Progenitor cell of endocrine pancreas (in vitro differentiated cells): ENCODE results near the gene MAGEB18. TPM values are rescaled to one million over a fixed set of nuclear protein-coding genes. Genes with fewer than 3 reads are reported as not detected.

Source experiments
- DNase-seq: peaks from one replicate; pipeline ENCODE4 v3.0.0; 2021; ENCODE audit warnings: low spot score; ENCODE audit not compliant: unreplicated experiment
- H3K27ac Mint-ChIP-seq: 2 replicates; pipeline ENCODE4 v1.8.0; 2021; ENCODE audit warnings: mild to moderate bottlenecking, moderate library complexity, mixed read lengths
- H3K27me3 Mint-ChIP-seq: 2 replicates; pipeline ENCODE4 v1.8.0; 2021; ENCODE audit warnings: mixed read lengths
- H3K36me3 Mint-ChIP-seq: 2 replicates; pipeline ENCODE4 v1.8.0; 2022; ENCODE audit warnings: mixed read lengths; ENCODE audit not compliant: insufficient read depth
- H3K4me1 Mint-ChIP-seq: 2 replicates; pipeline ENCODE4 v1.8.0; 2021; ENCODE audit warnings: low read depth, mixed read lengths
- H3K4me3 Mint-ChIP-seq: 2 replicates; pipeline ENCODE4 v1.8.0; 2021; ENCODE audit warnings: low read depth, mild to moderate bottlenecking, moderate library complexity, mixed read lengths
- H3K9me3 Mint-ChIP-seq: 2 replicates; pipeline ENCODE4 v1.8.0; 2021; ENCODE audit warnings: low read depth, mixed read lengths
- long read RNA-seq: library from polyadenylated mRNA; unstranded; transcript quantifications from one replicate; pipeline ENCODE4 v2.0.0, GENCODE V29; 2020
- total RNA-seq: library from RNA; stranded (reverse); gene quantifications from 2 replicates; pipeline ENCODE4 v1.2.1, GENCODE V29; 2021
- TF ChIP-seq, protein P1 (sequence below): fragments of 200-600 bp; sonication (generic); IDR thresholded peaks from one replicate; pipeline ENCODE4 v1.5.0; 2021; ENCODE audit warnings: antibody characterized with exemption, mild to moderate bottlenecking; ENCODE audit not compliant: unreplicated experiment

MAGEB18 gene
- not detected in 2 replicates for total RNA-seq
- long read RNA-seq, result 0 reads

DNA sequence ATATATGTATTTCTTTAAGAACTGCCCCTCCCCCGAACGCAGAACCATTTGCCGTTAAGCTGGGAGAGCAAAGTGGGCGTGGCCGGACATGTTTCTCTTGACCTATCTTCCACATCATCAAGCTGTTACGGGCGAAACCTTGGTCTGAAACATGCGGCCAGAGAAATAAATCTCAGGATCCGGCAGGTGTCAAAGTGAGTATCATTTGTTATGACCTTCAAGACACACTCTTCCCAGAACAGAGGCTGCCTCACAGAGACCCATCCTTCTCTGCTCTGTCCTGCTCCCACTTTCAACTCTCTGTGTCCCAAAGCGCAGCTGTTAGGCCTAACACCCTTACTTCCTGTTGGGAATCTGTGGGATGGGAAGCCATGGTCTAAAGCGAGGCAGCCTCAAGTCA, at the start of gene MAGEB18:
TSS of gene MAGEB18 (plus strand) at position 70 of the 400 bp plus-strand sequence. CDS start 643 bp downstream, outside the sequence.
- no peak within 1 kb of the TSS for H3K27ac Mint-ChIP-seq

DNA sequence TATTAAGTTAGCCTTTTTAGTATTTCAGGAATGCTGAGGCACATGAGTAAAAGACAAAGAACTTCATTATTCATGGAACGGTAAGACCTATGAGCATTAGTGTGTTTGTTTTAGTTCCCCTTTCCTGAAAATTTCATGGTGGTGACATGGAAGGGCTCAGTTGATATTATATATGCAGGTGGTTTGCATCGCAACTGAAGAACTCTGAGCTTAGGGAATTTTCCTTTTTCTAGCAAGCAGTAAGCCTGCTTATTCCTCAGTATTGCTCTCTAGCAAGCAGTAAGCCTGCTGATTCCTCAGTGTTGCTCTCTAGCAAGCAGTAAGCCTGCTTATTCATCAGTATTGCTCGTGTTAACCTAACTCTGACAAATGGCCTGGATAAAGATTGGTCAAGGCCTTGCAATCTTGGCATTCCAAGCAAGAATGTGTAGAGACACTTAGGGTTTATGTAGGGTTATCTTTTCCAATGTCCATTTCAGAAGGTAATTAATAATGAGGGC, 37.7 kb upstream of the MAGEB18 start:
- no peak overlapping the region for H3K4me3 Mint-ChIP-seq
- peaks cover 4% of the 10 kb centered on the region for H3K4me1 Mint-ChIP-seq
- H3K27me3 Mint-ChIP-seq, result no peaks in the 10 kb centered on the region
- no peak overlapping the region for H3K27ac Mint-ChIP-seq
- H3K9me3 Mint-ChIP-seq, result peaks cover 12% of the 10 kb centered on the region
- H3K36me3 Mint-ChIP-seq, result no peaks in the 10 kb centered on the region
- no peak for DNase-seq
- TF ChIP-seq, protein P1, sequence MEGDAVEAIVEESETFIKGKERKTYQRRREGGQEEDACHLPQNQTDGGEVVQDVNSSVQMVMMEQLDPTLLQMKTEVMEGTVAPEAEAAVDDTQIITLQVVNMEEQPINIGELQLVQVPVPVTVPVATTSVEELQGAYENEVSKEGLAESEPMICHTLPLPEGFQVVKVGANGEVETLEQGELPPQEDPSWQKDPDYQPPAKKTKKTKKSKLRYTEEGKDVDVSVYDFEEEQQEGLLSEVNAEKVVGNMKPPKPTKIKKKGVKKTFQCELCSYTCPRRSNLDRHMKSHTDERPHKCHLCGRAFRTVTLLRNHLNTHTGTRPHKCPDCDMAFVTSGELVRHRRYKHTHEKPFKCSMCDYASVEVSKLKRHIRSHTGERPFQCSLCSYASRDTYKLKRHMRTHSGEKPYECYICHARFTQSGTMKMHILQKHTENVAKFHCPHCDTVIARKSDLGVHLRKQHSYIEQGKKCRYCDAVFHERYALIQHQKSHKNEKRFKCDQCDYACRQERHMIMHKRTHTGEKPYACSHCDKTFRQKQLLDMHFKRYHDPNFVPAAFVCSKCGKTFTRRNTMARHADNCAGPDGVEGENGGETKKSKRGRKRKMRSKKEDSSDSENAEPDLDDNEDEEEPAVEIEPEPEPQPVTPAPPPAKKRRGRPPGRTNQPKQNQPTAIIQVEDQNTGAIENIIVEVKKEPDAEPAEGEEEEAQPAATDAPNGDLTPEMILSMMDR, result no peak

More for the DNA sequence above, at the start of gene MAGEB18:
- no peak for DNase-seq
- Mint-ChIP-seq H3K9me3 (peaks cover 23% of the 10 kb centered on the region), H3K4me3 (no peak within 1 kb of the TSS), H3K27me3 (no peaks in the 10 kb centered on the region), H3K4me1 (no peaks in the 10 kb centered on the region), H3K36me3 (no peaks in the 10 kb centered on the region)
- TF ChIP-seq, protein P1, result no peak

DNA sequence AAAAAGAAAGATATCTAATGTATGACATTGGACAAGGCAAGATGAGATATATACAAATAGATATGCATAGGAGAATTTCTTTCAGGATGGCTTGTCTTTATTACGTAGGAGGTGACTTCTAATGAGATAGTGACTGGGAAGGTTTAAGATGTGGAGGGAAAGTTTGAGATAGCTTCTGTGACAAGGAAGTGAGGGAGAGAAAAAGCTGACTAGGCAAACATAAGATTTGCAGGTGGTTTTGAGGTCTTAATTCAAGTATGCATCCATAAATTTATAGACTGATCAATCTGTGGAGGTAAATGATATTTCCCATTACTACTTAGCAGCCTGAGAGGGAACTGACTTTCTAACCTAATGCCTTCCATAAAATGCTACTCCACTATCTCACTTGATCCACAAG, 29.0 kb upstream of the MAGEB18 start:
- no peak for DNase-seq
- H3K9me3 Mint-ChIP-seq, result peaks cover 16% of the 10 kb centered on the region
- H3K4me1 Mint-ChIP-seq, result peaks cover 1% of the 10 kb centered on the region
- TF ChIP-seq, protein P1, result no peak
- H3K27me3 Mint-ChIP-seq, result no peaks in the 10 kb centered on the region
- no peak overlapping the region for H3K4me3 Mint-ChIP-seq
- H3K36me3 Mint-ChIP-seq, result no peaks in the 10 kb centered on the region
- no peak overlapping the region for H3K27ac Mint-ChIP-seq

DNA sequence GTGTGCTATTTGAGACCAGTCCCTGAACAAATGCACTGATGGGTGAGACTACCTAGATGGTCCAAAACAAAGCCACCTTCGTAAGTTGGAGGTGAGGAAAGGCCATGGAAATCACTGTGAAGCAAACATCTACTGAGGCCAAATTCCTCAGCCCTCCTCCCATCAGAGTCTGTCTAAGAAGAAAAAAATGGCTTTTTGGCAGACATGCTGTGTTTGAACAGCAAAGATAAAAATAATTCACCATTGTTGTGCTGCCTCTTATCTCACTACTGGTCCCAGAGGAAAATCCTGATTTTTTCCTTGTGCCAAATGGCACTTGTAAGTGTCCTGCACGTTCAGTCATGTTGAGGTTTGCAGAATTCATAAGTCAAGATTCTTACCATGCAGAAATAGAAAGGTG, 7.9 kb downstream of the MAGEB18 start:
- Mint-ChIP-seq H3K27ac (no peak overlapping the region), H3K27me3 (no peaks in the 10 kb centered on the region), H3K36me3 (no peaks in the 10 kb centered on the region), H3K9me3 (peaks cover 22% of the 10 kb centered on the region), H3K4me3 (no peak overlapping the region), H3K4me1 (peaks cover 3% of the 10 kb centered on the region)
- TF ChIP-seq, protein P1, result no peak
- no peak for DNase-seq

DNA sequence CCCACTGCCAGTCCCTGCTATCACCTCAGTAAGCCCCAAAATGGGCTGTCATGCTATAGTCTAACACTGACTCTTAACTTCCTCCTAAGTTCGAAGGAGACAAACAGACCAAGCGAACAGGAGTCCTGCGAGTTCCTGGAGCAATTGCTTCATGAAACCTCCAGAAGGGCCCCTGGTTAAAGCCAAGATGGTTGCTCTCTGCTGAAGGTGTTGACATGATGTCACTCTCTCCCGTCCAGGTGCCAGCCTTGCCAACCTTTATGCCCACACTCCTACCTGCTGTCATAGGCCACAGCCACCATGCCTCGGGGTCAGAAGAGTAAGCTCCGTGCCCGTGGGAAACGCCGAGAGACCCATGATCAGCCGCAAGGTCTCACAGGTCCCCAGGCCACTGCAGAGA, 22.2 kb downstream of the MAGEB18 start, which contains the start of gene MAGEB6B:
TSS of gene MAGEB6B (plus strand) at position 301 of the 400 bp plus-strand sequence. CDS start at position 301, 0 bp downstream.
- no peak for DNase-seq
- H3K36me3 Mint-ChIP-seq, result no peaks in the 10 kb centered on the region
- H3K9me3 Mint-ChIP-seq, result peaks cover 11% of the 10 kb centered on the region
- TF ChIP-seq, protein P1, result no peak
- H3K4me3 Mint-ChIP-seq, result no peak within 1 kb of the TSS
- no peaks in the 10 kb centered on the region for H3K27me3 Mint-ChIP-seq
- H3K27ac Mint-ChIP-seq, result no peak within 1 kb of the TSS
- H3K4me1 Mint-ChIP-seq, result no peaks in the 10 kb centered on the region

Other genes with a start within 250 kb of the MAGEB18 start
- gene MAGEB6B, start 22.3 kb downstream of the MAGEB18 start, total RNA-seq, result not detected in 2 replicates
- not detected in 2 replicates for gene MAGEB6, start 54.1 kb downstream of the MAGEB18 start, total RNA-seq
- gene MAGEB5, start 77.8 kb downstream of the MAGEB18 start, total RNA-seq, result not detected in 2 replicates